HAP-1 (cell line): ENCODE results near the gene OBSL1.

Source experiments
- DNase-seq, 2 experiments: peaks; one replicate each; pipeline ENCODE4 v3.0.0-alpha.2; 2016 to 2020; ENCODE audit warnings: low spot score in 2 of 2
- H3K27me3 ChIP-seq: fragments of 250-450 bp; sonication (Bioruptor Pico); 2 replicates; pipeline ENCODE4 v1.5.1; 2020; ENCODE audit warnings: low read depth, mild to moderate bottlenecking, moderate library complexity
- H3K36me3 ChIP-seq: fragments of 250-450 bp; sonication (Bioruptor Pico); replicated peaks from 2 replicates; pipeline ENCODE4 v1.5.1; 2020; ENCODE audit warnings: mild to moderate bottlenecking
- H3K4me1 ChIP-seq: fragments of 250-450 bp; sonication (Bioruptor Pico); 2 replicates; pipeline ENCODE4 v1.5.1; 2020; ENCODE audit warnings: mild to moderate bottlenecking
- H3K4me3 ChIP-seq: fragments of 250-450 bp; sonication (Bioruptor Pico); 2 replicates; pipeline ENCODE4 v1.5.1; 2020; ENCODE audit warnings: mild to moderate bottlenecking, moderate library complexity
- H3K9me3 ChIP-seq: fragments of 250-450 bp; sonication (Bioruptor Pico); 2 replicates; pipeline ENCODE4 v1.5.1; 2020; ENCODE audit warnings: mild to moderate bottlenecking, moderate library complexity
- in situ Hi-C: fragments of 300-500 bp; cut with MboI; formaldehyde crosslinking; loops from 3 replicates; pipeline ENCODE4 v1.14.3; 2020; ENCODE audit warnings: low sequenced_read_pairs, inconsistent platforms, mixed read lengths

Gene OBSL1

DNA sequence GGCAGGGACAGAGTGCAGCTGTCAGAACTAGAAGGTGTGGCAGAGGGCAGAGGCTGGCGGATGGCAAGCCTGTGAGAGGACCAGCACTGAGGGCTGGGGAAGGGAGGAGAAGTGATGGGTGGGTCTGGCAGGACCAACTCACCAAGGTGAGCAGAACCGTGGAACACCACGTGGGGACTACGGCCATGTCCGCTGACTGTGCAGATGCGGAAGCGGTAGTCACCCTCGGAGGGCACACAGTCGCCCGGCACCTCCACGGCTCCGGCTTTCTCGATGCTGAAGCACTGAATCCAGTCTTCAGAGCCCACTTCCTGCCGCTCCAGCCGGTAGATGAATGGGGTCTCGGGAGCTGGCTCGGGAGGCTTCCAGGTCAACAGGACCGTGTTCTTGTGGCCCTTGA is 4.2 kb downstream of the OBSL1 start:
- DNase-seq = no peak
- Histone ChIP-seq H3K27me3 (no peaks in the 10 kb centered on the region), H3K4me1 (peaks cover 15% of the 10 kb centered on the region), H3K36me3 (peaks cover 6% of the 10 kb centered on the region), H3K9me3 (no peaks in the 10 kb centered on the region), H3K4me3 (no peak overlapping the region)
- in situ Hi-C loops = no loop called here

DNA sequence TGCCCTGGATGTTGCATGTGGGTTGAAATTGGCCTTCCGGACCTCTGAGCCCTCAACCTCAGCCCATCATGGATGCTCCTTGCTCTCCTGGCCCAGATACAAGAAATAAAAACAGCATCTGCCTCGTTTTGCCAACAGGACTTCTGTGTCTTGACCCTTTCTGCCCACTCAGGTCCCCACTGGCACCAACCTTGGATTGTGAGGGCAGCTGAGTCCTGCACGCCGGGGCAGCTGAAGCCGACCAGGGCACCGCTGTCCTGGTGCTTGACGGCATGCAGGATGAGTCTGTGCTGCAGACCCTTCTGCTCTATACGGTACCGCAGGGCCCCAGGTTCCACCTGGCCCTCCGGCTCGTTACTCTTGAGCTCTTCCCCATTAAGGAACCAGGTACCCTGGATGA is 4.7 kb downstream of the OBSL1 start:
- no peak for DNase-seq
- in situ Hi-C loops = no loop called here
- Histone ChIP-seq H3K36me3 (peaks cover 6% of the 10 kb centered on the region), H3K27me3 (no peaks in the 10 kb centered on the region), H3K4me3 (no peak overlapping the region), H3K4me1 (peaks cover 10% of the 10 kb centered on the region), H3K9me3 (no peaks in the 10 kb centered on the region)

DNA sequence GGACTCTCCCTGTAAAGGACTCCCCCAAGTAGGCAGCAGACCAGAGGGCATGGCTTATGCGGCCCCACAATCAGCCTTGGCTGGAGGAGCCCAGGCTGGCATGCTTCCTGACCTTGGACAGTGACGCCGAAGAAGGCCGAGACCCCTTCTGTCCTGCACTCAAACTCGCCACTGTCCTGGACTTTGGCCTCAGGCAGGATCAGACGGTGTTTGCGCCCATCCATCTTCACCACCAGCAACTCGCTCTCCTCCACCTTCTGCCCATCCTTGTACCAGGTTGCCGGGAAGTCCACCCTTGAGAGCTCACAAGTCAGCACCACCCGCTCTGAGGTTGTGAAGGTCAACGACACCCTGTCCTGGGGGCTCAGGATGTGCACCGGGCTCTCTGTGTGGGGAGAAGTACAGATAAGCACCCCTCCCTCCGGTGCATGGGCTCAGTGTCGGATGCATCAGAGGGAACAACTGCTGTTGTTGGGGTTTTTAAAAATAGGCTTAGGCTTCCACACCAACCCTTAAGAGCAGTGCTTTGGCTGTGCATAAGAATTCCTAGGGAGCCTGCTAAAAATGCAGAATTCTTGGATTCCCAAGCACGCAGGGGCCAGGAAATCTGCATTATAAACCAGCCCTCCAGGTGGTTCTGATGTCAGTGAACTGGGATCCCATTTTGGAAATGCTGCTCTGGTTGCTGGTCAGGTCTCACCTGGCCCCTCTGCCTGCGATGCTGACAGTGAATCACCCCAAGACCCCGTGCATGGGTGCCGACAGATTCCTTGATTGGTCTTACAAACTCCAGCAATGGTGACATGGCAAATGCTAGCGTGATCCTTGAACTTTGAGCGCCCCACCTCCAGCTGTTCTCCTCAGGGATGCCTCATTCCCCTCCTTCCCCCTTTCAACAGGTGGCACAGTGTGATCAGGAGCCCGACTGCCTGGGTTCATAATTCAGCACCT is 5.9 kb downstream of the OBSL1 start:
- Histone ChIP-seq H3K27me3 (no peaks in the 10 kb centered on the region), H3K9me3 (no peaks in the 10 kb centered on the region), H3K4me3 (no peak overlapping the region), H3K4me1 (peaks cover 8% of the 10 kb centered on the region), H3K36me3 (peaks cover 6% of the 10 kb centered on the region)
- in situ Hi-C loops = no loop called here
- DNase-seq = no peak

DNA sequence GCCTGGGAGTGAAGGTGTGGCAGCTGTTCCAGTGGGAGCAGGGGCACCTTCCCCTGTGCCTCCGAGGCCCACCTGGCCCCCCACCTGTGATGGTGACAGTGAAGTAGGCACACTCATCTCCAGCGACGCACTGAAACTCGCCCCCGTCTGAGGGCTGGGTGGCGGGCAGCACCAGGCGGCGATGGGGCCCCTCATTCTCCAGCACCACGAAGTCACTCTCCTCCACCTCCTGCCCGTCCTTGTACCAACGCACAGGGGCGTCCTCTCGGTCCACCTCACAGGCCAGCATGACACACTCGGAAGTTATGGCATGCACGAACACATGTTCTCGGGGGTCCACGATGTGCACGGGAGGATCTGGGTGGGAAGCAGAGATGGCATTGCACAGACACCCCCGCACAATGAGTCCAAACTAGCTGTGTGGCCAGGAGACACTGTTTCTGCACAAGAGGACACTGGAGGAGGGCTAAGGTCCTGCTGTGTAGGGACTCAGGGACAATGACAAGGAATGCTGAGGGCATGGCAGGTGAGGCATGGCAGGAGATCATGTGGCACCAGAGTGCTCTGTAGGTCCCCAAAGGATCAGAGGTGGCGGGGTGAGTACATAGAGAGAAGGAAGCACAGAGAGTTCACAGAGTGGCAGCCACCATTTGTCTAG is 7.9 kb downstream of the OBSL1 start:
- H3K9me3 ChIP-seq = no peaks in the 10 kb centered on the region
- no peak for DNase-seq
- peaks cover 3% of the 10 kb centered on the region for H3K36me3 ChIP-seq
- no peak overlapping the region for H3K4me3 ChIP-seq
- in situ Hi-C loops = no loop called here
- no peaks in the 10 kb centered on the region for H3K27me3 ChIP-seq
- H3K4me1 ChIP-seq = no peaks in the 10 kb centered on the region

DNA sequence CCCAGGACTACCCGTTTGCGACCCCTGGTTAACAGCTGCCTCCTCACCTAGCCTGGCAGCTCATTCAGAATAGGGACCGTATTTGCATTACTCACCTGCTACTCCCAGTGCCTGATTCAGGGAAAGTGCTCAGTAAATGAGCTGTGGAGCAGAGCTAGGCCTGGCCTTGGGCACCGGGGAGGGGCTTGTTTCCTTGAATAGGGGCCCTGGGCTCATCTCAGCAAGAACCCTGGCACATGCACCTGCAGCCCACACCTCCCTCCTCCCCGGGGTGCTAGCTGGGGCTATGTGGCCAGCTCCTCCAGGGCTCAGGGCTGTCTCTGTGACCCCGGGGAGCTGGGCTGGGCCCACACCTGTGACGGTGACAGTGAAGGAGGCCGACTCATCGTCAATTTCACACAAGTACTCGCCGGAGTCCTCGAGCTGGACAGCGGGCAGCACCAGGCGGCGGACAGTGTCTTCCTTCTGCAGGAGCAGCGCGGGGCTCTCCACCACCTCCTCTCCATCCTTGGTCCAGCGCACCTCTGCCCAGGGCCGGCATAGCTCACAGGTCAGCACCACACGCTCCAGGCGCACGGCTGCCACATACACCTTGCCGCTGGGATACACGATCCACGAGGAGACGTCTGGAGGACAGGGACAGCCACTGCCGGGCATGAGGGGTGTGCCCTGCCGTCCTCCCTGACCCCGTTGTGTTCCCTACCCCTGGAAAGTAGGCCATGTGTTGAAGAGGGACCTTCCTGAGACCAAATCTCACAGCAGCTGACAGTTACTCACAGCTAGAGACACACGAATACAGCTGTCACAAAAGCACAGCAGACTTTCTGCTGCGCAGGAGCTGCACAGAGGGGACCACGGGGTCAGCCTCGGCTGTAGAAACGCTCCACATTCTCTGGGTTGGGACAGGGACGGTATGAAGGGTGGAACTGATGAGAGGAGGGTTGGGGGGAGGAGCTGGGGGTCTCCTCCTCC is 9.0 kb downstream of the OBSL1 start:
- no peaks in the 10 kb centered on the region for H3K9me3 ChIP-seq
- peaks cover 3% of the 10 kb centered on the region for H3K36me3 ChIP-seq
- H3K4me3 ChIP-seq = no peak overlapping the region
- in situ Hi-C loops = no loop called here
- H3K27me3 ChIP-seq = no peaks in the 10 kb centered on the region
- DNase-seq = no peak
- no peaks in the 10 kb centered on the region for H3K4me1 ChIP-seq

DNA sequence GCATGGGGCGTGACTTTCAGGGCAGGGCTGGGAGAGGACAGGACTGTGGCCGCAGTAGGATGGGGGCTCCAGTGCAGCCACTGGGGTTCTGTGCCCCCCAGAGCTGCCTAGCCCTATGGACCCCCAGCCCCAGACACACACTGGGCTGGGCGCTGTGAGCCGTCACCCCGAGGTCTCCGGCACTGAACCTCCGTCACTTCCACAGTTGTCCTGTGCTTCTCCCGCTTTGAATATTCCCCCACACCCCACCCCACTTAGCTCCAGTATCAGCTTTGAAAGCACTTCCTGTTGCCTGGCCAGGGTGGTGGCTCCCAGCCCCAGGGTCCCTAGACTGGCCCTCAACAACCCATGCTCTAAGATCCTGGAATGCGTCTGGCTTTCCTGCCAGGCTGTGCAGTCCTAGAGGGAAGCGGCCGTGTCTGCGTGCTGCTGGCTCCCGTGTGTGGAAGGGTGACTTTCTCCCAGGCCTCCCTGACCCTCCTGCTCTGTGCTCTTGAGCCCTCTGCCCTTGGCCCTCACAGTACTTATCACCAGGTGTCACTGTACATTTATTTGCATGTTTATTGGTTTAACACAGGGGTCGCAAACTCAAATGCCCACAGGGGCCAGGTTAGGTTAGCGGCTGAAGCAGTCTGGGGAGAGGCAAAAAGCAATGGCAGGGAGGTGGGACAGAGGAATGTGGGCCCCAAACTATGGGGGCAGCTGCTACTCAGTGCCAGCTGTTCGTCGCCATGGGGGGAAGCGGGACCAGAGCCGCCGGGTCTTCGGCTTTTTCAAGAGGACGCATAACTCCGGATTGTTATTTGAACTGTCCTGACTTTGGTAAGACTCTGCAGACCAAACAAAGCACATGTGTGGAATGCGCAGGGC is 9.9 kb downstream of the OBSL1 start:
- peaks cover 3% of the 10 kb centered on the region for H3K36me3 ChIP-seq
- H3K4me3 ChIP-seq = no peak overlapping the region
- no peak for DNase-seq
- in situ Hi-C loops = no loop called here
- H3K4me1 ChIP-seq = no peaks in the 10 kb centered on the region
- no peaks in the 10 kb centered on the region for H3K27me3 ChIP-seq
- H3K9me3 ChIP-seq = no peaks in the 10 kb centered on the region

DNA sequence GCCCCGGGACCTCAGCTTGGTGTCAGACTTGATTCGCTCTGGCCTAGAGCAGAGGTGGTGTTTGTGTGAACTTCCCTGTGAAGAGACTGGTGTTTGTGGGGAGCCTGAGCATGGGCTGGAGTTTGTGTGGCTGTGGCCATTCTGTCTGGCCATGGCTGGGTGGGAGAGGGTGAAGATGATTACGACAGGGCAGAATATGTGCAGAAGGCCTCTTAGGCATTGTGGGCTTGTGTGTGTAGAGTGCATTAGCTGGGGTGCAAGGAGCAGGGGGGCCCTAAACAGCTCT is 10.5 kb downstream of the OBSL1 start:
- Histone ChIP-seq H3K36me3 (peaks cover 3% of the 10 kb centered on the region), H3K4me1 (no peaks in the 10 kb centered on the region)
- in situ Hi-C loops = no loop called here

DNA sequence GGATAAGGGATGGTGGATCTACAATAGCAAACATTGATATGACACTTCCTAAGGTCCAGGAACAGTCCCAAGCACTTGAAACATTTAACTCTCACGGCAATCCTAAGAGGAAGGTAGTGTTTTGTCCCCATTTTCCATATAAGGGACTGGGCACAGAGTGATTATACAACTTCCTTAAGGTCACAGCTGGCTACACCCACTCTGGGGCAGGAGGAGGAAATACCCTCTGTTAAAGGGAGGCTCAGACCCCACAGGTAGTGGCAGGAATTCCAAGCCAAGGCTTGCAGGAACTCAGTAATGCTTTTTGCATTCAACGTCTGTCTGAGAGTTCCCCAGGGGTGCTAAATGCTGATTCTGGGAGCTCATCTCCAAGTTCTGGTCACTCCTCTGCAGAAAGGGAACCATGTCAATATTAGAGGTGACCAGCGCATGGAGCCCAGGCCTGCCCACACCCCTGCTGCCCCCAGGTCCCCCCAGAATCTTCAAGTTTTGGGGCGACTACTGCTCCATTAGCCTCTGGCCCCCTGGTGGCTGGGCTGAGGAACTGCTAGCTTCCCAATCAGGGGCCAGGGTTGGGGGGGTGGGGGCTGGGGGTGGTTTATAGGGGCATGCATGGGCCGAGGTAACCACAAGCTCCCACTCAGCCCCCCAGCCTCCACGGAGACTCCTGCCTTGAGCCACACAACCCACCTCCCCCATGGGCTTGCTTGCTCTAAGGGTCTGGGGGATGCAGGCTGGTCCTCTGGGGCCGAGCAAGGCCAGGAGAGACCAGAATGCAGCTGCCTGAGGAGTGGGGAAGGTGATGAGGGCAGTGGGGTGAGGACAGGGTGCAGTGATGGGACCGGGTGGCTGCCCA is 11.1 kb downstream of the OBSL1 start:
- no peaks in the 10 kb centered on the region for H3K9me3 ChIP-seq
- peaks cover 3% of the 10 kb centered on the region; the same call in 1 of the 2 replicates for H3K36me3 ChIP-seq
- no peak overlapping the region for H3K4me3 ChIP-seq
- no peak for DNase-seq
- H3K27me3 ChIP-seq = no peaks in the 10 kb centered on the region
- H3K4me1 ChIP-seq = no peaks in the 10 kb centered on the region
- in situ Hi-C loops = no loop called here

More for the DNA sequence above, 10.5 kb downstream of the OBSL1 start:
- no peak overlapping the region for H3K4me3 ChIP-seq
- H3K9me3 ChIP-seq = no peaks in the 10 kb centered on the region
- no peak for DNase-seq
- no peaks in the 10 kb centered on the region for H3K27me3 ChIP-seq

DNA sequence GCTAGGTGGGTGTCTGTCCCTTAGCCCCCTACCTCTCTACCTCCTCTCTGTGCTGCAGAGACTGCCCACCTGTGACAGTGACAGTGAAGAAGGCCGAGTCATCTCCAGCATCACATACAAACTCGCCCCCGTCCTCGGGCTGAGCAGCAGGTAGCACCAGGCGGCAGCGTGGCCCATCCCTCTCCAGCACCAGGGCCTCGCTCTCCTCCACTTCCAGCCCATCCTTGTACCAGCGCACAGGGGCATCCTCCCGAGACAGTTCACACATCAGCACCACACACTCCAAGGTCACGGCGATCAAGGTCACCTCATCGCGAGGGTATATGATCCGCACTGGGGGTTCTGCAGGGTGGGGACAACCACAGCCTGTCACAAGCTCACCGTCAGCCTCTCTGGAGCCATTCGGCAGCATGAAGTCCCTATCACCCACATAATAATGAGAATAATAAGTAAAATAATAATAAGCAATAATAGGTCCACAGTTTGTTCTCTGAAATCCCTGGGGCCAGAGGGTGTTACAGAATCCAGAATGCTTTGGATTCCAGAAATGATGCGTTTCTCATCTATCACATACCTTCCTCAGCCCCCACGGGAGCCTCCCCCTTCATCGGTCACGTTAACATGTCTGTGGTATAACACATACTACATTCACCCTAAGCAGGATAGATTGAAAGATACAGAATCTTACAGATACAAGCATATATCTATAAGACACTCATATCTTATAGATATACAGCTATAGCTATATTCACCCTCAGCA is 12.0 kb downstream of the OBSL1 start:
- in situ Hi-C loops = no loop called here
- H3K27me3 ChIP-seq = no peaks in the 10 kb centered on the region

DNA sequence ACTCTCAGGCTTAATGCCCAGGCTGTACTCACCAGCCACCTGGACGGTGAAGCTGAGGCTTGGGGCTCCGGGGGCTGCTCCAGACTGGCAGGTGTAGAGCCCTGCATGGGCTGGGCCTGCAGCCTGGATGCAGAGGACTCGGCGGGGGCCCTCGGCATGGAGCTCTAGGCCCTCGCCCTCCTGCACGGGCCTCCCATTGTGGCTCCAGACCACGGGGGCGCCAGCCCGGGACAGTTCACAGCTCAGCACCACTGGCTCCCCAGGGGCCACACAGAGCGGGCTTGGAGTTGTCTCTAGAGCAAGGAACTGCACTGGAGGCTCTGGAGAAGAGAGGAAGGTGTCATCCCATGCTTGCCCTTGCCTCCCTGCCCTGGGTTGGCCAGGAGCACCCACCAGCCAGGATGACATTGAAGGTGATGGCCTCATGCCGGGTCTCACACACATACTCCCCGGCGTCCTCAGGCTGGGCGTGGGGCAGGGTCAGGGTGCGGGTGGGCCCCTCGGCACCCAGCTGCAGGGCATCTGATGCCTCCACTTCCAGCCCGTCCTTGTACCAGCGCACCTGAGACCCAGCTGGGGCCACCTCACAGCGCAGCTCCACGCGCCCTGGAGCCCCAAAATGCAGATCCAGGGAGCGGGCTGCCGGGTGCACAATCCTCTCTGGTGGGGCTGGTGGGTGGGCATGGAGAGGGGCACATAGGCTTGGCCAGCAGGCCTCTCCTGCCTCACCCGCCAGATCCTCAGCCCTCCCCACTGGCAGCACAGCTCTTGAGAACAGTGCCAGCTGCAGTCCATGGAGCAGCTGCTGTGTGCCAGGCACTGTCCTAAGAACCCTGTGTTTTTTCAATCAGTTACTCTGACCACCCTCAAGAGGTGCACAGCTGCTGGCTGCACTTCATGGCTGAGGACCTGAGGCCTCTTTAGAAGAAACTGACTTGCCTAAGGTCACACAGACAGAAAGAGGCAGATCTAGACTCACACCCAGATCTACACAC is 13.3 kb downstream of the OBSL1 start:
- in situ Hi-C loops = no loop called here
- Histone ChIP-seq H3K4me1 (peaks cover 1% of the 10 kb centered on the region), H3K27me3 (no peaks in the 10 kb centered on the region), H3K36me3 (no peaks in the 10 kb centered on the region), H3K9me3 (no peaks in the 10 kb centered on the region), H3K4me3 (no peak overlapping the region)
- no peak for DNase-seq

More for the DNA sequence above, 12.0 kb downstream of the OBSL1 start:
- Histone ChIP-seq H3K9me3 (no peaks in the 10 kb centered on the region), H3K4me1 (no peaks in the 10 kb centered on the region), H3K4me3 (no peak overlapping the region), H3K36me3 (no peaks in the 10 kb centered on the region; the same call in 1 of the 2 replicates)
- no peak for DNase-seq

DNA sequence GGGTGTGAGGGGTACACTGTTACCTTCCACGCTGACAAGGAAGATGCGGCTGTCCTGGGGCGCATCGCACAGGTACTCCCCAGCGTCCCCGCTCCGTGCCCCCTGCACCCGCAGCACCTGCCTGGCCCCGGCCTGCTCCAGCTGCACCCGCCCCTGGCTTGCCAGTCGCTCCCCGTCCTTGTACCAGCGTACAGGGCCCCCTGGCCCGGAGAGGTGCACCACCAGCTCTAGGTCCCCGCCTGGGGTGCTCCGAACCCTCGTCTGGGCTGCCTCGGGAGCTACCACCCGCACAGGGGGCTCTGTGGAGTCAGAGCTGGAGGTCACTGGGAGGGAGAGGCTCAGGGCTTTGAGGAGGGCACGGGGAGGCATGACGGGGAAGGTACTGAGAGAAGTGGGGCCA is 14.0 kb downstream of the OBSL1 start:
- in situ Hi-C loops = no loop called here
- Histone ChIP-seq H3K4me3 (no peak overlapping the region), H3K9me3 (no peaks in the 10 kb centered on the region), H3K36me3 (no peaks in the 10 kb centered on the region), H3K4me1 (peaks cover 4% of the 10 kb centered on the region), H3K27me3 (no peaks in the 10 kb centered on the region)
- no peak for DNase-seq
